Transverse colon (tissue), 3 donors: ENCODE measurements around the gene ATXN2.

Source experiments
- EP300 ChIP-seq: sonication (generic); formaldehyde crosslinking; IDR thresholded peaks from one replicate; pipeline ENCODE4 v1.6.1; 2017; ENCODE audit warnings: antibody characterized with exemption, low read depth
- TF ChIP-seq, protein P1 (sequence below), 5 experiments: fragments of 200-600 bp in 3 of 5; fragments of 450-650 bp in 2 of 5; sonication (generic) in 3 of 5; IDR thresholded peaks; 1 replicate in 2 of 5; 2 replicates in 3 of 5; pipeline ENCODE4 v1.5.1; 2016 to 2017; ENCODE audit warnings: antibody characterized with exemption in 5 of 5, inconsistent platforms in 3 of 5, mild to moderate bottlenecking in 2 of 5, moderate library complexity in 1 of 5

DNA sequence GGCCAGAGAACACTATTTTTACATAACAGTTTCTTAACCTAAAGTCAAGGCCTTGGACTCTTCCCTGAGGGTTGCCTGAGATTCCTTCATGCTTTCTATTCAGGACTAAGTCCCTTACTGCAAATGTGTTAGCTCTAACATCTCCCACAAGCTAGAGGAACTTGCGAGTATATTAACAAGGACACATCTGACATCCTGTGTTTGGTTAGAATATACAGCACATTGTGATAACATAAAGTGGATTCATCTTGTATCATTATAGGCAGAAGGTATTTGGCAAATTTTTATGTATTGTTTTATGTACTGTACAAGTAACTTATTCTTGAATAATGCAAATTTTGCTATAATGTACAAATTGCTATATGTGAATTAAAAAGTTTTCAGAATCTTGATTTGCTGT, 147.9 kb downstream of the ATXN2 start:
- TF ChIP-seq, protein P1, sequence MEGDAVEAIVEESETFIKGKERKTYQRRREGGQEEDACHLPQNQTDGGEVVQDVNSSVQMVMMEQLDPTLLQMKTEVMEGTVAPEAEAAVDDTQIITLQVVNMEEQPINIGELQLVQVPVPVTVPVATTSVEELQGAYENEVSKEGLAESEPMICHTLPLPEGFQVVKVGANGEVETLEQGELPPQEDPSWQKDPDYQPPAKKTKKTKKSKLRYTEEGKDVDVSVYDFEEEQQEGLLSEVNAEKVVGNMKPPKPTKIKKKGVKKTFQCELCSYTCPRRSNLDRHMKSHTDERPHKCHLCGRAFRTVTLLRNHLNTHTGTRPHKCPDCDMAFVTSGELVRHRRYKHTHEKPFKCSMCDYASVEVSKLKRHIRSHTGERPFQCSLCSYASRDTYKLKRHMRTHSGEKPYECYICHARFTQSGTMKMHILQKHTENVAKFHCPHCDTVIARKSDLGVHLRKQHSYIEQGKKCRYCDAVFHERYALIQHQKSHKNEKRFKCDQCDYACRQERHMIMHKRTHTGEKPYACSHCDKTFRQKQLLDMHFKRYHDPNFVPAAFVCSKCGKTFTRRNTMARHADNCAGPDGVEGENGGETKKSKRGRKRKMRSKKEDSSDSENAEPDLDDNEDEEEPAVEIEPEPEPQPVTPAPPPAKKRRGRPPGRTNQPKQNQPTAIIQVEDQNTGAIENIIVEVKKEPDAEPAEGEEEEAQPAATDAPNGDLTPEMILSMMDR (IDR thresholded peaks at IDR 0.05), result no peak
- no peak for TF ChIP-seq EP300
